HG03108 (cell line): ENCODE measurements around the gene RAPGEF3.

Experiments used
- ATAC-seq: cut with Tn5 transposase; IDR thresholded peaks from one replicate; pipeline ENCODE4 v1.9.1; 2021; ENCODE audit warnings: moderate library complexity; ENCODE audit not compliant: unreplicated experiment

The RAPGEF3 gene

GRCh38 chr12:47777741-47778558 is 19.3 kb upstream of the RAPGEF3 start:
- no peak for ATAC-seq

GRCh38 chr12:47777151-47777550 is 18.5 kb upstream of the RAPGEF3 start:
- ATAC-seq, result no peak

GRCh38 chr12:47776471-47777143 is 17.9 kb upstream of the RAPGEF3 start:
- ATAC-seq, result no peak

- no peak for ATAC-seq
Measured at GRCh38 chr12:47775100-47775911, 16.6 kb upstream of the RAPGEF3 start.

- ATAC-seq, result no peak
Measured at GRCh38 chr12:47774663-47775062, 16.0 kb upstream of the RAPGEF3 start.

GRCh38 chr12:47773858-47774580 is 15.3 kb upstream of the RAPGEF3 start:
- ATAC-seq, result no peak

GRCh38 chr12:47773062-47773857 is 14.6 kb upstream of the RAPGEF3 start, which contains the start of gene SLC48A1:
Gene SLC48A1, plus strand, starts transcription at chr12:47773238. Its CDS starts 67 bp downstream, at chr12:47773305.
- ATAC-seq, result peak; percentile 72

- ATAC-seq, result no peak
Measured at GRCh38 chr12:47772738-47773061, 14.0 kb upstream of the RAPGEF3 start.

- no peak for ATAC-seq
Measured at GRCh38 chr12:47772094-47772660, 13.5 kb upstream of the RAPGEF3 start.

- no peak for ATAC-seq
Measured at GRCh38 chr12:47771304-47771703, 12.6 kb upstream of the RAPGEF3 start.

GRCh38 chr12:47770086-47770726 is 11.5 kb upstream of the RAPGEF3 start:
- ATAC-seq, result no peak

GRCh38 chr12:47769234-47770085 is 10.8 kb upstream of the RAPGEF3 start:
- no peak for ATAC-seq

GRCh38 chr12:47768323-47768811 is 9.7 kb upstream of the RAPGEF3 start:
- ATAC-seq, result no peak

GRCh38 chr12:47767216-47767724 is 8.6 kb upstream of the RAPGEF3 start:
- ATAC-seq, result no peak

- ATAC-seq, result no peak
Measured at GRCh38 chr12:47766502-47767215, 8.0 kb upstream of the RAPGEF3 start.

GRCh38 chr12:47763481-47764346 is 5.0 kb upstream of the RAPGEF3 start:
- ATAC-seq, result no peak
